ENCODE data around the gene SSR1.
"Not testable (repeated sequence)": the region's sequence is repeated elsewhere in the genome, so short reads cannot be mapped to it uniquely, and the experiment has no call there.

Gene SSR1

DNA sequence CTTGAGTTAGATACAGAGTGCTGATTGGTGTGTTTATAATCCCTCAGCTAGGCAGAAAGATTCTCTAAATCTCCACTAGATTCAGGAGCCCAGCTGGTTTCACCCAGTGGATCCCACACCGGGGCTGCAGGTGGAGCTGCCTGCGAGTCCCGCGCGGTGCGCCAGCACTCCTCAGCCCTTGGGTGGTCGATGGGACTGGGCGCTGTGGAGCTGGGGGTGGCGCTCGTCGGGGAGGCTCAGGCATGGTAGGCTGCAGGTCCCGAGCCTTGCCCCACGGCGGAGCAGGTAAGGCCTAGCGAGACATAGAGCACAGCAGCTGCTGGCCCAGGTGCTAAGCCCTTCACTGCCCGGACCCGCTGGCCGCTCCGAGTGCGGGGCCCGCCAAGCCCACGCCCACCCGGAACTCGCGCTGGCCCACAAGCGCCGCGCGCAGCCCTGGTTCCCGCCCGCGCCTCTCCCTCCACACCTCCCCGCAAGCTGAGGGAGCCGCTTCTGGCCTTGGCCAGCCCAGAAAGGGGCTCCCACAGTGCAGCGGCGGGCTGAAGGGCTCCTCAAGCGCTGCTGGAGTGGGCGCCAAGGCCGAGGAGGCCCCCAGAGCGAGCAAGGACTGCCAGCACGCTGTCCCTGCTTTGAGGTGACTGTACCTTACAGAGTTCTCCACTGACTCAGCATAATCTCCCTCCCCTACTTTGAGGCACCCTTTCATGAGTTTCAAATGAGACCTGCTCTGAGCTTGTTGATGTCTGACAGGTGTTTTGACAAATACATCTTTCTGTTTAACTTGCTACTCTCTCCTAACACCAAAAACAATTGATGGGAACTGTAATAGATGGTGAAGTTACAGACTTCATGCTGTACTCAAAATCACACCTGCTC, 3.9 kb upstream of the SSR1 start:
- DNase-seq = no peak

DNA sequence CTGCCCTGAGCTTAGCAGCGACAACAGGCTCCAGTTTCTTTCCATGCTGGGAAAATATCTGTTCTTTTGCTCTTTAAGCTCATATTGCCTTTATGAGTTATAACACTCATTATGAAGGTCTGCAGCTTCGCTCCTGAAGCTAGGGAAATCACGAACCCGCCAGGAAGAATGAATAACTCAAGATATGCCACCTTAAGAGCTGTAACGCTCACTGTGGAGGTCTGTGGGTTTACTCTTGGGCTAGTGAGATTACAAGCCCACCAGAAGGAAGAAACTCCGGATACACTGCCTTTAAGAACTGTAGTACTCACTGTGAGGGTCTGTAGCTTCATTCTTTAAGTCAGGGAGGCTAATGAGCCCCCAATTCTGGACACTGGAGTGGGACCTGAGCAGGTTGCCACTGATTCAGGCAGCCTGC, 3.0 kb upstream of the SSR1 start:
- DNase-seq = no peak

DNA sequence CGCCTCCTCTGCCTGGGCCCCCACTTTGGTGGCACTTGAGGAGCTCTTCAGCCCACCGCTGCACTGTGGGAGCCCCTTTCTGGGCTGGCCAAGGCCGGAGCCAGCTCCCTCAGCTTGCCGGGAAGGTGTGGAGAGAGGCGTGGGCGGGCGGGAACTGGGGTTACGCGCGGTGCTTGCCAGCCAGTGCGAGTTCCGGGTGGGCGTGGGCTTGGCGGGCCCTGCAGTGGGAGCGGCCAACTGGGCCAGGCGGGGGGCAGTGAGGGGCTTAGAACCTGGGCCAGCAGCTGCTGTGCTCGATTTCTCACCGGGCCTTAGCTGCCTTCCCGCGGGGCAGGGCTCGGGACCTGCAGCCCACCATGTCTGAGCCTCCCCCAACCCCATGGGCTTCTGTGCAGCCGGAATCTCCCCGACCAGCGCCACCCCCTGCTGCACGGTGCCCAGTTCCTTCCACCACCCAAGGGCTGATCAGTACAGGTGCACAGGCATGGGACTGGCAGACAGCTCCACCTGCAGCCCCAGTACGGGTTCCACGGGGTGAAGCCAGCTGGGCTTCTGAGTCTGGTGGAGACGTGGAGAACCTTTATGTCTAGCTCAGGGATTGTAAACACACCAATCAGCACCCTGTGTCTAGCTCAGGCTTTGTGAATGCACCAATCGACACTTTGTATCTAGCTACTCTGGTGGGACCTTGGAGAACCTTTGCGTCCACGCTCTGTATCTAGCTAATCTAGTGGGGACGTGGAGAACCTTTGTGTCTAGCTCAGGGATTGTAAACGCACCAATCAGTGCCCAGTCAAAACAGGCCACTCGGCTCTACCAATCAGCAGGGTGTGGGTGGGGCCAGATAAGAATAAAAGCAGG, 2.3 kb upstream of the SSR1 start:
- not testable (repeated sequence) for DNase-seq

DNA sequence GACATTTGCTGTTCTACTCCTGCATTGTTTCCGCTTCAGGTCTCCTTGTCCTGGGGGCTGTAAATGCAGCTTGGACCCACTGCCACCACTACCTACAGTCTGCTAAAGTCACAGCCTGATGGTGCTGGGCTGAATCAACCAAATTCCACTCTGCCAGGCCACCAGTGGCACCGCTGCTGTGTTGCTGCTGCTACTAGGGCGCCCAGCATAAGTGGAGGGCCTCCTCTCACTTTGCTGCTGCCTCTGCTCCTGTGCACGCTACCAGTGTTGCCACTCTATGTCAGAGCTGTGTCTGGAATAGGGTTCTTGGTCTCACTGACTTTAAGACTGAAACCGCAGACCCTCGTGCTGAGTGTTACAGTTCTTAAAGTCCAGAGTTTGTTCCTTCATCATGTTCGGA, 1.4 kb upstream of the SSR1 start:
- no peak for DNase-seq

DNA sequence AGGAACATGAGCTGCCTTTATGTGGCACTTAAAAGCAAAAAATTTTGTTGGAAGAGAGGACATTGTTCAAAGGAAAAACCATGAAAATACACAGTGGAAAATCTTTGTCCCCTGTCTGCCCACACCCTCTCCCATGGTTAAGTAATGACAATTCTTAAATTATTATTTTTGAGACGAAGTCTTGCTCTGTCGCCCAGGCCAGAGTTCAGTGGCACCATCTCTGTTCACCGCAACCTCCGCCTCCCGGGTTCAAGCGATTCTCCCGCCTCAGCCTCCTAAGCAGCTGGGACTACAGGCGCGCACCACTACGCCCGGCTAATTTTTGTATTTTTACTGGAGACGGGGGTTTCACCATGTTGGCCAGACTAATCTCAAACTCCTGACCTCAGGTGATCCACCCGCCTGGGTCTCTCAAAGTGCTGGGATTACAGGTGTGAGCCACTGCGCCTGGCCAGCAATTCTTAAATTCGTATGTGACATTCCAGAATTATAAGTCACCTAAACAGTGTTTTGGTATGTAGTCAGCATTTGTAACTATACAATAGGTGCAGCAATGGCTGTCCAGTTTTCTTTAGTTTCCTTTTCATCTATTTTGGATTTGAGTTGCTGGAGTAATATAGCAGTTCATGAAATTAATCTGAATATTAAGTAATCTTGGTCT, 636 bp upstream of the SSR1 start:
- DNase-seq = no peak

DNA sequence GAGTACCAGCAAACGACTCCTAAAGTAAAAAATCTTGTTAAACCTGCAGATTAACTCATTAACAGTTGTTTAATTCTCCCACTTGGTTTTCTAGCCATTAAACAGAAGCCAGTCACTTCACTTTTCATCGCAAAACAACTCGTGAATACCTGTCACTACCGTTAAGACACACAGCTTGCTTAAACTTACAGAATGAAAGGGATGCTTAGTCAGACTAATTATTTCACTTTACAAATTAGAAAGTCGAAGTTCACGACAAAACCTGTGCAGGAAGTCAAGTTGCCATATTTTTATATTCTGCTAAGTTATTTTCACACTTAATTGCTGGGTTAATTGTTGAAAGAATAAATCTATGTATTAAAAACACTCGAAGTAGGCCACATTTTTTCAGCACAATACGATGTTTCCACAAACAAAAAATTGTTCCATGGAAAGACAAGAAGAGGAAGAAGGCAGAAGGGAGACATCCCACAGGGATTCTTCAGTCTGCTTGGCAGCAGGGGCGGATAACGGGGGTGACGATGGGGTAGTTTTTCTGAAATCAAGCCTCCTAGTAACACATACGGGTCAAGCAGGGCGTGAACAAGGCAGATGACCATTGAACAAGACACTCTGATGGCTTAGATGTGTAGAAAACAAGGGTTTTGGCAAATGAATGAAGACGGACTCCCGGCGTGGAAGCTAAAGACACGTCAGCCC, 933 bp downstream of the SSR1 start:
- no peak for DNase-seq

DNA sequence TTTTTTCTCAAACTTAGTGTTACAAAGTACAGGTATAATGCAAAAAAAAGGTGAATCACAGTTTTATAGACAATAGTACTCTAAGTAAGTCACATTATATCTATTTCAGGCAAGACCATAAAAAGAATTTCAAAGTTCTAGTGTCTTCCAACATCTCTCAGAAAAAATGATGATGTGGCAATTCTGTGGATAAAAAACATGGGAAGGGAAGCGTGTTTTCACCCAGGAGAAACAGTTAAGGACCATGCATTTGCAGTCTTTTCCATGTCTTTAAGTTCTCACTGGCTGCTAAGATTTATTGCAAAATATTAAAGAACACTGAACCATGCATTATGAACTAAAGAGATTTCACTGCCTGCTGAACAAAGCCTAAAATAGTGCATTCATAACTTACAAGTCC, 1.8 kb downstream of the SSR1 start:
- DNase-seq = no peak

DNA sequence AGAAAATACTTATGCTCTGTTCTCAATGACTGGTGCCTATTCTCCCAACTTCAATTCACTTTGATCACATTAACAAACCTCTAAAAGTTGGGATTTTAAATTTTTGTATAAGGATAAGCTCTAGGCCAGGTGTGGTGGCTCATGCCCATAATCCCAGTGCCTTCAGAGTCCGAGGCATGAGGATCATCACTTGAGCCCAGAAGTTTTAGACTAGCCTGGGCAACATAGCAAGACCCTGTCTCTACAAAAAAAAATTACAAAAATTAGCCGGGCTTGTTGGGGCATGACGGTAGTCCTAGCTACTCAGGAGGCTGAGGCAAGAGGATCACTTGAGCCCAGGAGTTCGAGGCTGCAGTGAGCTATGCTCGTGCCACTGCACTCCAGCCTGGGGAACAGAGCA, 3.9 kb downstream of the SSR1 start:
- DNase-seq = no peak

DNA sequence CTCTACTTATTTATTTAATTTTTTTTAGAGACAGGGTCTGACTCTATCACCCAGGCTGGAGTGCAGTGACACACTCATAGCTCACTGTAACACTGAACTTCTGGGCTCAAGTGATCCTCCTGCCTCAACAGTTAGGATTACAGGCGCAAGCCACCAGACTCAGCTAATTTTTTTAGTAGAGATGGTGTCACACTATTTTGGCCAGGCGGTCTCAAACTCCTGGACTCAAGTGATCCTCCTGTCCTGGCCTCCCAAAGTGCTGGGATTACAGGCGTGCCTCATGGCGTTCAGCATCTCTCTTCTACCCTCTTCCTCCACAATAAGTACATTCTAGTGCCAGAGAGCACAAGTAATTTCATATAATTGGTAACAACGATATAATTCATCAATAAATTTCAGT, 5.5 kb downstream of the SSR1 start:
- no peak for DNase-seq

DNA sequence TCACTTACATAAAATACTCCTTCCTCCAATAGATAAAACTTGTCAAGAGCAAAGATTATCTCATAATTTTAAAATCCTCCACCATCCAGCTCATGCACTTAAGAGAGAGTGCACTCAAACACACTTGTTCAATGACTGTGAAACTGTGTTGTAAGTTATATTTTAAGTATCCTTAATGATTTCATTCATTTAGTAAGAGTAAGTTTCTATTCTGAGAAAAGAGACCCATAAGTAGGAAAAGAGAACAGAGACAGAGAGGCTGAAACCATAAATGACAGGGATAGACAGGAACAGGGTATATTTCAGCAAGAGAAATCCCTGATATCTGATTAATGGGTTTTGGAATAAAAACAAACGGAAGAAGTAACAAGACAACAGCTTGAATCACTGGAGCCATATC, 8.2 kb downstream of the SSR1 start:
- no peak for DNase-seq

DNA sequence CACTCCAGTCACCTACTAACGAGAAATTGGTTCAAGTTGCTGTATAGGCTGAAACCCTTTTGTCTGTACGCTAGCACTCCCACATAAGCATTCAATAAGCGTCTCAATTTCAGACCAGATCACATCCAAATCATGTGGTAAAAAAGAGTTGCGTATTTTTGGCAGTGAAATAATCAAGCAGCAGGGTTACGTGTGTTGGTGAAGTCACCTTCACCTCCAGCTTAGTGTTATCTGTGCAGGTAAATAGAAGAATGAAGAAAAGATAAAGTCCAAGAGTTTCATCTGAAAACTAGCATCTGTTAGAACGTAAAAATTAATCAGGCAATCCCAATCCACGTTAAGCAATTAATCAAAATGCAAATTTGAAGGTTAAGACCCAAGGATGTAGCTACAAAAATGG, 11.3 kb downstream of the SSR1 start:
- DNase-seq = no peak

DNA sequence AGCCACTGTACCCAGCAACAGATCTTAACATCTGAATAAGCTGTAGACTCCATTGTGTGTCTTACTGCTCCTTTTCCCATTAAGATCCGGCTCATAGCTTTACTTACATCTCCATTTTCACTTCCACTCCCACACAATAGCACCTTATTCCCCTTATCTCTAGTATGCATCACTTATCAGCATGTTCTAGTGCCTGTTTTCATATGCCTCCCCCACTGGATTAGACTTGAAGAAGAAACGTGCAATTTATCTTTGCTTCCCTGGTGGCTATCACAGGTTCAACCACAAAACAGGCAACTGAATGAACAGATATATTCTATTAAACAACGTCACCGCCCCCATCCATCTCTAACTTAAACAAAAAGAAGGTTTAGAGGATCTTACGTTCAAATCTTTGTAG, 12.1 kb downstream of the SSR1 start:
- no peak for DNase-seq

DNA sequence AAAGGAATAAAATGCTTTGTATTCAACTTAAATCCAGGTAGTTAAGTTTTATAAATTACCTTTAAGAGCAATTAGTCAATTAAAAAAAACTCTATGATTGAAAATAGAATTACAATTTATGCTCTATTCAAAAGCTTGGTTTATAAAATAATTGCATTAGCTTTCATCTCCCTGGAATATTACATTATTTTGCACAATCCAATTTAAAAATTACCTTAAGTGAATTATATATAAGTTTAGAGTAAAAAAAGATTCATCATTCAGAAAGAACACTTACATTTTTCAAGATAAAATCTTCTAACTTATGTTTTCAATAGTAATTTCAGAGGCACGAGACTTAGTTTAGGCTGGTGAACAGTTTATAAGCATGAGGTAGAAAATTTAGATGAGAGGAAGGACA, 14.9 kb downstream of the SSR1 start:
- DNase-seq = no peak

DNA sequence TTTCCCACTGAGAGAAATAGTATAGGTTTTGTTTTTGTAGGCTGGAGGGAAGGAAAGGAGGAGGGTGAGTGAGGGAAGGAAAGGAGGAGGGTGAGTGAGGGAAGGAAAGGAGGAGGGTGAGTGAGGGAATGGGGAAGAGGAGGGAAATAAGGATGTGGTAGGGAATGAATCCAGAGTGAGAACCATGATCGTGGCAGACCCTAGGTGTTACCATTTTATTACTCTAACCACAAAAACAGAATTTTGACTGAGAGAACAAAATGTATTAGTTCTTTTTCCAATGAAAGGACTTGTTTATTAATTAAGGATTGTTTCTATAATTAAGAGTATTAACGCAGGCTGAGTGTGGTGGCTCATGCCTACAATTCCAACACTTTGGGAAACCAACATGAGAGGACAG, 16.4 kb downstream of the SSR1 start:
- no peak for DNase-seq

DNA sequence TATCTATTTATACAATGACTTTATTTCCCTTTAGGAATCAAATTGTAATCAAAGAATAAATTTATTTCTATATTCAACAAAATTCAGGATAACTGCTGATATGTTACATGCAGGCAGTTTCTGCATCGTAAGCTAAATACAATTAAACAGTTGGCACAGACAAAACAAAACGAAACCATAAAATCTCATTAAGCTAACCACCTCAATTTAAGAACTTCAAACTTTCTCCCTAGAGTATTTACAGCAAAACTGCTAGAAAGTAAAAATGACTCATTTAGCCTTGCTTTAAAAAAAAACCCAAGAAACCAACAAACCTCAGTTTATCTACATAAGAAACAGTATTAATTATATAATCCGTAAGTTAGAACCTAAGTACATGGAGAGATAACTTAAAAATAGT, 17.1 kb downstream of the SSR1 start:
- no peak for DNase-seq

DNA sequence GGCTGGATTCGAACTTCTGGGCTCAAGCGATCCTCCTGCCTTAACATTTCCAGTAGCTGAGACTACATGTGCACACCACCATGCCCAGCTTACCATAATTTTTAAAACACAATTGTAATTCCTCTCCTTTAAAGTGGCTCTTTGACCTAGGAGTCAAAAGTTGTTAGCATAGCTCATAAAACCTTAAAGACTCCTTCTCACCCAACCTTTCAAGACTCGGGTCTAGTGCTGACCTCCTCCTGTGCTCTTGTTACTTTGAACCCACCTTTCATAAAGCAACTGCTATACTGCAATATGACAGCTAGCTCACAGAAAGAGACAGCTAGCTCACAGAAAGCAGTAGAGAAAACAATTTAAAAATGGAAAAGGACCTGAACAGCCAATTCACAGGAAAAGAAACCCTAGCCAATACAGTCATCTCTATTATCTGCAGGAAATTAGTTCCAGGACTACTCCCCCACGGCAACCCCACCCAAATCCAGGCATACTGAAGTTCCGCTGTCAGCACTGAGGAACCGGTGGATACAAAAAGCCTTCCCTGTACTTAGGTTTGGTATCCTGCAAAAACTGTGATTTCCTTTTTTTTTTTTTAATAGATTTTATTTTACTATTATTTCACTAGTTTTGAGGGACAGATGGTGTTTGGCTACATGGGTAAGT, 20.3 kb downstream of the SSR1 start:
- no peak for DNase-seq

DNA sequence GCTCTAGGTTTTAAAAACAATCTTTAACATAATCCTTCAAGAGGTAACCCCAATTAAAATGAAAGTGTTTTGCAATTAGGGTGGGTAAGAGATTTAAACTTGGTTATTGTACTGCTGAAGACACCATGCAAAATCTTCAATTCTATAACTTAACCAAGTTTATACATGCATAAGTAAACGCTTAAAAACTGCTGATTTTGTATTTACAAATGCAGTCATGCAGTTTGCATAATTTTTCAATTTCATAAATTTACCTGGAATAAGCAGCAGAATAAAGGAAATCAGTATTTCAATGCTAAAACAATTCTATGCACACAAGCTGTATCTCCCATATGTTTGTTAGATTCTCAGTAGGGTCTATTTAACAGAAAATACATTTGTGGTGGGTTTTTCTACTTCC, 22.9 kb downstream of the SSR1 start:
- no peak for DNase-seq

DNA sequence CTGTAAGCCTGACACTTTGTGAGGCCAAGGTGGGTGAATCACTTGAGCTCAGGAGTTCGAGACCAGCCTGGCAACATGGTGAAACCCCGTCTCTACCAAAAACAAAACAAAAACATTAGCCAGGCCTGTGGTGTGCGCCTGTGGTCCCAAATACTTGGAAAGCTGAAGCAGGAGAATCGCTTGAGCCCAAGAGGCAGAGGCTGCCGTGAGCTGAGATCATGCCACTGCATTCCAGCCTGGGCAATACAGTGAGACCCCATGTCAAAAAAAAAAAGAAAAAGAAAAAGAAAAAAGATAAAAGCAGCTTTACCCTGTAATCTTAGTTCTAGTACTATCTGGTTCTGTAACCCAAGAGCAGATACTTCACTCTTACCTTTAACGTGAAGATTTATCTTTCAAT, 27.6 kb downstream of the SSR1 start:
- DNase-seq = no peak

DNA sequence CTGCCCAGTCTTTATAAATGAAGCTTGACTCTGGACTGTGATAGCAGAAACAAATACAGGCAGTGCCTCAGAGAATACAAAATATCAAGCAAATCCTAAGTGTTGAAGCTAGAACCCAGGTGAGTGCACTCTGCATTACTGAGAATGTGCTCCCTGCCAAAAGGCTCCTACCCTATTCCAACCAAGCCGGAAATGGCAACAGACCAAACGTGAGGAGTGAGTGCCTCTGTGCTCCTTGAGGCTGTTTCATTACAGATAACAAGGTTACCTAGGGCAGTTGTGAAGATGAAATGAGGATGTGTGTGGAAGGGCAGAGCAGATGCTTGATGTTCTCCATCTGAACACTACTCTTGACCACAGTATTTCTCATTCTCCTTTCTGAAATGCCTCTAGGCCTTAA, 29.3 kb downstream of the SSR1 start:
- DNase-seq = no peak

DNA sequence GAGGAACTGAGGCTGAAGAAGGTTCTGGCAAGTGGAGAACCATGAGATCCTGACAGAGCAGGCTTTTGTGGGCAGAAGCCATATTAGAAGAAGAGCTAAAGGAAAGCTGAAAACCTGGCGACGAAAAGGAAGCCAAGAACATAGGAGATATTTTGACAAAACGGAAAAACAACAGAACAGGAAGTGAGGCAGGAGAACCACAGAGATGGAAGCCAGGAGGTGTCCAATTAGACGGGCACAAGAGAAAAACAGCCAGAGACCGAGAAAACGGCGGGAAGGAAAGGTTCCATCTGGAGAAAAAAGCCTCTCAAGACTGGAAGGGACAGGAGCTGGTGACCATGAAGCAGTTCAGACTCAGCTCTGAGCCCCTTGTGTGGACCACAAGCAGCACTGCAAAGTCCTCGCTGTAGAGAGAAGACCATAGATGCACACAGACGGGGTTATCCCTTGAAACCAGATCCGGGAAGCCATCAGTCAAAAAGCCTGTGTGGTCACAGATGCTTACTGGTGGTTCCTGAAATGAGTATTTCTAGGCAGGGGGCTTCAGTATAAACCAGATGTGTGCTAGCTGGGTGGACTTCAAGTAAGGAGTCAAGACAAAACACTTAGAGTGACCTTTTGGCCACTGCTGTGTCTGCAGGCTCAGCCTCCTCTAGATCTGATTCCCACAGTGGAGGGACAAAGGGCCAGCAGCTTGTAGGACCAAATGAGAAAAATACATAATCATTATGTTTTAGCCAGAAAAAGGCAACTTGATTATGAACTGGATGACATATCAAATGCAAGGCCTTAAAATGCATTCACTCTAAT, 30.7 kb downstream of the SSR1 start:
- no peak for DNase-seq

DNA sequence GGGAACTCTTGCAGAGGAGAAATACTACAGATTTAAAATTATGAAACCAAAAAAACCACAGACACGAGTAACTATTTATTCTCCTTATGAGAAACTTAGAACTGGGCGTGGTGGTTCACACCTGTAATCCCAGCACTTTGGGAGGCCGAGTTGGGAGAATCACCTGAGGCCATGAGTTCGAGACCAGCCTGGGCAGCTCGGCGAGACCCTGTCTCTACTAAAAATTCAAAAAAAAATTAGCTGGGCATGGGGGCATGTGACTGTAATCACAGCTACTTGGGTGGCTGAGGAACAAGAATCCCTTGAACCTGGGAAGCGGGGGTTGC, 36.8 kb downstream of the SSR1 start:
- DNase-seq = no peak

DNA sequence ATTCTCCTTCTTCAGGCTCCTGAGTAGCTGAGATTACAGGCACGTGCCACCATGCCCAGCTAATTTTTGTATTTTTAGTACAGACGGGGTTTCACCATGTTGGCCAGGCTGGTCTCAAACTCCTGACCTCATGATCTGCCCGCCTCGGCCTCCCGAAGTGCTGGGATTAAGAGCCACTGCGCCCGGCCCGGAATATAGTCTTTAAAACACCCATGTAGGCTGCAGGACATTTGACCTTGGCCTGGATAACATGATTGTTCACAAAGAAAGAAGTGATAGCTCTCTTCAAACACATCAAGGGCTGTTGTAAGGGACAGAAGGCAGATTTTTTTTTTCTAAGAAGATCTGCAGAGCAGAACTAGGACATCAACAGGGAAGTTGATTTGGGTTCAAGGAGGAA, 38.5 kb downstream of the SSR1 start:
- not testable (repeated sequence) for DNase-seq
